Mucosa of rectum (tissue), 2 donors: ENCODE results near the gene LRRC37A2.
"Not testable (repeated sequence)": the region's sequence is repeated elsewhere in the genome, so short reads cannot be mapped to it uniquely, and the experiment has no call there.

Experiments used
- H3K27ac ChIP-seq, 2 donors: one replicate each; pipeline ENCODE4 v1.7.0; 2013; ENCODE audit warnings: inconsistent platforms in 2 of 2, low read depth in 2 of 2, low read length in 2 of 2
- H3K27me3 ChIP-seq, 2 donors: one replicate each; pipeline ENCODE4 v1.7.0; 2013; ENCODE audit warnings: low read length in 2 of 2; ENCODE audit not compliant: control insufficient read depth in 2 of 2, insufficient read depth in 2 of 2
- H3K36me3 ChIP-seq, 2 donors: one replicate each; pipeline ENCODE4 v1.7.0; 2013; ENCODE audit warnings: low read length in 2 of 2; ENCODE audit not compliant: control insufficient read depth in 2 of 2, insufficient read depth in 2 of 2
- H3K4me1 ChIP-seq, 2 donors: one replicate each; pipeline ENCODE4 v1.7.0; 2013; ENCODE audit warnings: low read length in 2 of 2, mild to moderate bottlenecking in 1 of 2; ENCODE audit not compliant: control insufficient read depth in 2 of 2, insufficient read depth in 2 of 2
- H3K4me3 ChIP-seq, 2 donors: one replicate each; pipeline ENCODE4 v1.7.0; 2013; ENCODE audit warnings: low read length in 2 of 2
- H3K9ac ChIP-seq, 2 donors: one replicate each; pipeline ENCODE4 v1.7.0; 2013; ENCODE audit warnings: low read length in 2 of 2, low read depth in 1 of 2, mild to moderate bottlenecking in 1 of 2
- H3K9me3 ChIP-seq, 2 donors: one replicate each; pipeline ENCODE4 v1.7.0; 2013; ENCODE audit warnings: low read length in 2 of 2; ENCODE audit not compliant: control insufficient read depth in 2 of 2
- donor health status: healthy.
- donor health status: Normal muscosa, but diverticular disease.

LRRC37A2 gene

DNA sequence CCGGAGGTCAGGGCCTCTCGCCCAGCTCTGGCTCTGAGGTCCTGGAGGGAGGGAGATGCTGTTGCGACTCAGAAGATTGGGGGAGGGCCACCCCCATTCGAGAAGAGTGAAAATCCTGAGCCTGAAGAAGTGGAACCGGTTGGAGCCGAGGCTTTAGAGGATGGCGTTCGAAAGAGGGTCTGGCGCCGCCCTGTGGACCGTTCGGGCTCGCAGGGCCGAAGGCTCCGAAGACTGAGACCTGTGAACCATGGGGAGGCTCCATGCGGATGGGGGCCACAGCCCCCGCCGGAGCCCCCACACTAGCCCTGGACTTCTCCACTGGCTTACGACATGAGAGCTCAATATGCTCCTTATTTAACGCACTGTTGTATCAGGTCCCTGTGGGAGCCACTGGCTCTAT lies 46.9 kb downstream of the LRRC37A2 start:
- H3K27ac ChIP-seq, result not testable (repeated sequence)

DNA sequence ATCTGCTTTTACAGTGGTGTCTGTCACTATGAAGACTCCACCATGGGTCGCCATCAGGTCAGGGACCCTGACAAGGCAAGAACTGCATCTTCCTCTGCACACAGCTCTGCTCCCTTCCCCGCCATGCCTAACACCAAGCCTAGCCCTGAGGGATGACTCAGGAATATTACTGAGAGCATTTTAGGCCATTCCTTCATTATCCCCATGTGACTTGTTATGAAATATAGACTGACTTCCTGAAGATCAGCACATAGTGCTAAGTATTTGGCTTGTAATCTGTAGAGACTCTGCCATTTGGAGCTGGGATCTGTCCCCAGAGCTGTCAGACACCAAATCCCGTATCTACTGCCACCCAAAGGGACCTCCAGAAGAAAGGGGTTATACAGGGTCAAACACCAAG lies 47.8 kb downstream of the LRRC37A2 start:
- H3K27ac ChIP-seq, H3K4me3 ChIP-seq, H3K36me3 ChIP-seq, H3K27me3 ChIP-seq, H3K4me1 ChIP-seq, H3K9ac ChIP-seq, H3K9me3 ChIP-seq: not testable (repeated sequence)

More for the DNA sequence above, 46.9 kb downstream of the LRRC37A2 start:
- not testable (repeated sequence) for H3K9ac ChIP-seq, H3K36me3 ChIP-seq, H3K4me1 ChIP-seq, H3K4me3 ChIP-seq, H3K9me3 ChIP-seq, H3K27me3 ChIP-seq

- not testable (repeated sequence) for H3K27me3 ChIP-seq, H3K27ac ChIP-seq, H3K4me3 ChIP-seq, H3K9me3 ChIP-seq, H3K36me3 ChIP-seq, H3K4me1 ChIP-seq, H3K9ac ChIP-seq
These were observed 54.0 kb downstream of the LRRC37A2 start for GRCh38 chr17:46566284-46566683.

DNA sequence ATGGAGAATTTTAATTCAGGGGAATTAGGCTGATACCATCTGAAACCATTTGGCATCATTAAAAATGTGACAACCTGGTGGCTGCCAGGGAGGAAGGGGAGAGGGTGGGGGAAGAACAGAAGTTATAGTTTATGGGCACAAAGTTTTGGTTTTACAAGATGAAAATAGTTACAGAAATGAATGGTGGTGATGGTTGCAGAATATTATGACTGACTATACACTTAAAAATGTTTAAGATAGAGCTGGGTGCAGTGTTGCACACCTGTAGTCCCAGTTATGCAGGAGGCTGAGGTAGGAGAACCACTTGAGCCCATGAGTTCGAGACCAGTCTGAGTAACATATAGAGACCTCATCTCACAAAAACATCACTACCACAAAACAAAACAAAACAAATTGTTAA lies 54.7 kb downstream of the LRRC37A2 start:
- H3K9ac ChIP-seq, H3K9me3 ChIP-seq, H3K36me3 ChIP-seq, H3K27ac ChIP-seq, H3K27me3 ChIP-seq, H3K4me3 ChIP-seq, H3K4me1 ChIP-seq: not testable (repeated sequence)

- H3K4me3 ChIP-seq, H3K9ac ChIP-seq, H3K36me3 ChIP-seq, H3K9me3 ChIP-seq, H3K27me3 ChIP-seq, H3K27ac ChIP-seq, H3K4me1 ChIP-seq: not testable (repeated sequence)
These were observed 59.5 kb downstream of the LRRC37A2 start for GRCh38 chr17:46571796-46572195.

GRCh38 chr17:46579083-46580075 lies 67.1 kb downstream of the LRRC37A2 start, which contains the start of gene ARL17A:
ARL17A (minus strand) TSS chr17:46579691; CDS start chr17:46576322, 3,369 bp downstream.
- Histone ChIP-seq H3K27ac (peak within 1 kb of the TSS in 1 of 2 donors; percentile 48), H3K4me3 (peak within 1 kb of the TSS in 1 of 2 donors; percentile 50)
- not testable (repeated sequence) for H3K9ac ChIP-seq, H3K9me3 ChIP-seq, H3K4me1 ChIP-seq, H3K36me3 ChIP-seq, H3K27me3 ChIP-seq

GRCh38 chr17:46580082-46580481 lies 67.8 kb downstream of the LRRC37A2 start:
- Histone ChIP-seq H3K27ac (peak overlapping the region in 1 of 2 donors; percentile 48), H3K4me3 (peak overlapping the region in 1 of 2 donors; percentile 50)
- H3K9ac ChIP-seq, H3K9me3 ChIP-seq, H3K4me1 ChIP-seq, H3K27me3 ChIP-seq, H3K36me3 ChIP-seq: not testable (repeated sequence)

GRCh38 chr17:46585444-46585843 lies 73.2 kb downstream of the LRRC37A2 start:
- H3K9me3 ChIP-seq, H3K36me3 ChIP-seq, H3K4me3 ChIP-seq, H3K4me1 ChIP-seq, H3K9ac ChIP-seq, H3K27ac ChIP-seq, H3K27me3 ChIP-seq: not testable (repeated sequence)

GRCh38 chr17:46590157-46591146 lies 78.2 kb downstream of the LRRC37A2 start, which contains the start of gene NSF:
NSF (plus strand) TSS chr17:46590669; CDS start chr17:46590776, 107 bp downstream.
- not testable (repeated sequence) for H3K27ac ChIP-seq, H3K27me3 ChIP-seq, H3K9me3 ChIP-seq, H3K4me1 ChIP-seq, H3K36me3 ChIP-seq, H3K9ac ChIP-seq, H3K4me3 ChIP-seq

DNA sequence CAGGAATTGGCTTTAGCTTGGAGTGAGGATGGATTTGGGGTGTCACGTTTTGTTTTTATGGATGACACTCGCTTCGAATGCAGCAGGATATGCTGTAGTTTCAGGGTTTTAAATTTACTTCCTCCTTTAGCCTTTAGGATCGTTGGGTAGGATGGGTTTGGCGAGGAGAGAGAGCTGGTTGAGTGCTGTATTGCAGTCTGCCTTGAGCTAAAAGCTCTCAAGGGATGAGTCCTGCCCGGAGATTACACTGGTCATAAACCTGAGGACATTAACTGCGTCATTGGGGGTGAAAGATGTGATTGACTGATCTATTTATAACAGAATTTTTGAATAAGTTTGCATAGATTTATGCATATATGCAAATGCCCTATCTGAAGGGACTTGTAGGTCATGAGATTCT lies 79.1 kb downstream of the LRRC37A2 start:
- not testable (repeated sequence) for H3K4me1 ChIP-seq, H3K4me3 ChIP-seq, H3K9me3 ChIP-seq, H3K27ac ChIP-seq, H3K9ac ChIP-seq, H3K36me3 ChIP-seq, H3K27me3 ChIP-seq
